ENCODE results near the gene ABHD6.
A peak's percentile ranks its signal among the peaks of the same experiment; 100 is the strongest.
"Not testable (repeated sequence)": the region's sequence is repeated elsewhere in the genome, so short reads cannot be mapped to it uniquely, and the experiment has no call there.

ABHD6 gene

DNA sequence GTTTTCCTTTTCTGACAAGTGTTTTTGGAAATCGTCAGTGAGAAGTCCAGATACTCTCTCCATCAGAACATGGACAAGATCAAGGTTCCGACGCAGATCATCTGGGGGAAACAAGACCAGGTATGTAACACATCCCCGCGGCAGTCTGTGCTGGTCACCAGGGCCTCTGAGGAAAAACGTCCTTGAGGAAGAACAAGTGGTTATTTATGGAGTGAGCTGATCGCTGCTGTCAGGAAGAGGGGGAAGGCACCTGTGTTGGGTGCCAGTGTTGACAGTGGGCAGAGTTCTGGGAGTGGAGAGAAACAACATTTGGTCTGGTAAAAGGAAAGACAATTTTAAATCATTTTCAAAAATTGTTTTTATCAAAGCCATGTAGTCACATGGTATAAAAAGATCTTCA is 47.7 kb downstream of the ABHD6 start:
- DNase-seq = no peak

DNA sequence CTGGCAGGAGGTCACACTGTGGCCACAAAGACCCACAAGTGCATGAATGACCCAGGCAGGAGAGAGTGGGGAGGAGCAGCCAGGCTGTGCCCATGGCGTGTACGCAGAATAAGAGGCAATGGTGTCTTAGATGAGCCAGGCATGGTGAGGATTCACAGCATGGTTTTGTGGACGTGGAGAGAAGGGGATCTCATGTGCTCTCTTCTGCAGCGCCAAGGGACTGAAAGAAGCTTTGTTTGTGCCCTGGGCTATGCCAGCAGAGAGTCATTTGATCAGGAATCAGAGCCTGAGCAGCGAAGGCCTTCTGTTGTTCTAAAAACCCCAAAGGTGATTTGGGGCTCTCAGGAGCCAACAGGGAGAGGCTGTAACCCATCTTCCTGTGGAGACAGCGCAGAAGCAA is 49.8 kb downstream of the ABHD6 start:
- DNase-seq = no peak

DNA sequence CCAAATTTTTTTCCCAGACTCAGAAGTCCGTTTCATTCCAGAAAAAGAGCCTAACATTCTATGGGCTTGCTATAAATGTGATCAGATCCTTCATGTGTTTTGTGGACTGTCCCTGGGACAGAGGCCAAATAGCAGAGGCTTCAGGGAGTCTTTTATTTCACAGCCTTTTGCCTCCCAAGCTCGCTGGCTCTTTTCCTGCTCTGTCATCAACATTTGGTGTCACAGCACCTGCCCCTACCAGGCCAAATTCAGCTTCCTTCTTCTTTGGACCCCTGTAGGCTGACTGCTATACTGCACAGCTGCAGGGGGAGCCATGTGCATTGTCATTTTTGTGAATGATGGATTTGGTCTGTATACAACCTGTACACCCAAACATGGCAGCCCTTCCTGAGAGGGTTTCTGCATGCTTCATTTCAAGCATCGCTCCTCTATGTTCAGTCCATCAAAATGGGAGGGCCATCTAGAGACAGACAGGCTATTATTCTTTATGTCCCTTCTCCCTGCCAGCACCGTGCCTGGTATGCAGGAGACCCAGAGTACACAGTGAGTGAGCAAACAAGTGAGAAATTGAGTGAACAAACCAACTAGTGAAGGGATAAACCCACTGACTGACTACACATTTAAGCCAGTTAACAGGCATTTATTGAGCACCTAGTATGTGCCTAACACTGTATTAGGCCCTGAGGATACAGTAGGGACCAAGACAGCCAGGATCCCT is 50.6 kb downstream of the ABHD6 start:
- no peak for DNase-seq

DNA sequence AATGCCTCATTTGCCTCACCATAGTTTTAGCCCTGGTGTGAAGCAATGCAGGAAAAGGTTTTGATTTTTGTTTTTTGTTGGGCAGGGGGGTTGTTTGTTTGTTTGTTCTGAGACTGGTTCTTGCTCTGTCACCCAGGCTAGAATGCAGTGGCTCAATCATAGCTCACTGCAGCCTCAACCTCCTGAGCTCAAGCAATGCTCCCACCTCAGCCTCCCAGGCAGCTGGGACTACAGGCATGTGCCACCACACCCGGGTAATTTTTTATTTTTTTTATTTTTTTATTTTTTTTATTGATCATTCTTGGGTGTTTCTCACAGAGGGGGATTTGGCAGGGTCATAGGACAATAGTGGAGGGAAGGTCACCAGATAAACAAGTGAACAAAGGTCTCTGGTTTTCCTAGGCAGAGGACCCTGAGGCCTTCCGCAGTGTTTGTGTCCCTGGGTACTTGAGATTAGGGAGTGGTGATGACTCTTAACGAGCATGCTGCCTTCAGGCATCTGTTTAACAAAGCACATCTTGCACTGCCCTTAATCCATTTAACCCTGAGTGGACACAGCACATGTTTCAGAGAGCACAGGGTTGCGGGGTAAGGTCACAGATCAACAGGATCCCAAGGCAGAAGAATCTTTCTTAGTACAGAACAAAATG is 51.5 kb downstream of the ABHD6 start:
- not testable (repeated sequence) for DNase-seq

DNA sequence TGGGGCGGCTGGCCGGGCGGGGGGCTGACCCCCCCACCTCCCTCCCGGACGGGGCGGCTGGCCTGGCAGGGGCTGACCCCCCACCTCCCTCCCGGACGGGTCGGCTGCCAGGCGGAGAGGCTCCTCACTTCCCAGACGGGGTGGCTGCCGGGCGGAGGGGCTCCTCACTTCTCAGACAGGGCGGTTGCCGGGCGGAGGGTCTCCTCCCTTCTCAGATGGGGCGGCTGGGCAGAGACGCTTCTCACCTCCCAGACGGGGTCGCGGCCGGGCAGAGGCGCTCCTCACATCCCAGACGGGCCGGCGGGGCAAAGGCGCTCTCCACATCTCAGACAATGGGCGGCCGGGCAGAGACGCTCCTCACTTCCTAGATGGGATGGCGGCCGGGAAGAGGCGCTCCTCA is 52.9 kb downstream of the ABHD6 start:
- not testable (repeated sequence) for DNase-seq

DNA sequence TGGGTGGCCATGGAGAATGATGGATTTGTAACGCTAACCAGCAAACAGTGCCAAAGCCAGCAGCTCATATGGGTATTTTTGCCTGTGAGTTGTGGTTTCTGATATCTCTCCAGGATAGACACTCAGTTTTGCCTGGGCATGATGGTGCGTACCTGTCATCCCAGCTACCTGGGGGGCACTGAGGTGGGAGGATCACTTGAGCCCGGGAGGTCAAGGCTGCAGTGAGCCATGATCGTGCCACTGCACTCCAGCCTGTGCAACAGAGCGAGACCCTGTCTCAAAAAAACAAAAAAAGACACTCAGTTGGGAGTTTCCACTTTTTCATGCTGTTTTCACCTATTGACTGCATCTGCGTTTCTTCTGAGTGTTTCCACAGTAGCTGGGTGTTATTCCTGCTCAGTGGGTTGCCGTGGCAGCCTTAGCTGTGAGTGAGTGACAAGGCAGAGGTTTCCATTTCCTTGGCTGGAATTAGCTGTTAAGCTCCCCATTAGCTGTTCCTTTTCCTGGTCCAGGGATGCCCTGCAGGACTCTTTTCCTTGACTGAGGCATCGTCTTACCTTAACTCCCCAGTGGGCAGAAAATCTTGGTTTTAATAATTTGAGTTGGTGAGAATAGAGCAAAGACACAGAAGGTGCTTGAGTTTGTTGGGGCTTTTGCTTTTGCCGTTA is 54.2 kb downstream of the ABHD6 start:
- no peak for DNase-seq

DNA sequence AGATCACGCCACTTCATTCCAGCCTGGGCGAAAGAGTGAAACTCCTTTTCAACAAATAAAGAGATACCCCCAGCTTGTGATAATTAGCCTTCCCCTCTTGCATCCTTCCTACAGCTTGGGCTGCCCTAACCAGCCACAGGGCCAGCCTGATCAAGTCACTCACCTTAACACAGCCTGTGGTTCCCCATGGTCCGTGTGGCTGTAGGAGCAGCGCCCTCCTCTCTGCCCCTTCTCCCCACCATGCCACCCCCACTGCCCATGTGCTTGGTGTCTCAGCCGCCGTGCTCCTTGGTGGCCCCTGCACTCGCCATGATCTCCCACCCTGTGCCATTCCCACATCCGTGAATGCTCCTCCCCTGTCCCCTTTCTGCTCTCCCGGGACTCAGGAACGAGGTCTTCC is 55.3 kb downstream of the ABHD6 start:
- DNase-seq = no peak

DNA sequence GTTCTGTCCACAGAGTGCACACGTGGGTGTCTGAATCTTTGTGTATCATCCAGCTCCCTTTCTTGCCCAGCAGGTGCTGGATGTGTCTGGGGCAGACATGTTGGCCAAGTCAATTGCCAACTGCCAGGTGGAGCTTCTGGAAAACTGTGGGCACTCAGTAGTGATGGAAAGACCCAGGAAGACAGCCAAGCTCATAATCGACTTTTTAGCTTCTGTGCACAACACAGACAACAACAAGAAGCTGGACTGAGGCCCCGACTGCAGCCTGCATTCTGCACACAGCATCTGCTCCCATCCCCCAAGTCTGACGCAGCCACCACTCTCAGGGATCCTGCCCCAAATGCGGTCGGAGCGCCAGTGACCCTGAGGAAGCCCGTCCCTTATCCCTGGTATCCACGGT is 55.9 kb downstream of the ABHD6 start:
- no peak for DNase-seq

DNA sequence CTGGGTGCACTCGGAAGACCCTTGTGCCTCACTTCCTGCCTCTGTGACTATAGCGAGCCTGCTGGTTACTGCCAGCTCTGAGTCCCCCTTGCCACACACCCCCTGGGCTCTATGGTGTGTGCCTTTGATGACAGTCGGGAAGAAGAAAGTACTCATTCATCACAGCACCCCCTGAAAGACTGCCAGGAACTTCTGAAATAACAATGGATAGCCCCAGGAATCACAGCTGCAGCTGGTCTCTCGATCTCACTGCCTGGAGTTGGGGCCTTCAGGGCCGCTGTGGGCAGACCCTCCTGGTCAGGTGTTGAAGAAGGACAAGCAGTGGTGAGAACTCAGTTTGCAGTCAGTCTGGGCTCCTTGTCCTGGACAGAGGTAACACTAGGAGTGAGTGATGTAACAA is 58.7 kb downstream of the ABHD6 start:
- no peak for DNase-seq

DNA sequence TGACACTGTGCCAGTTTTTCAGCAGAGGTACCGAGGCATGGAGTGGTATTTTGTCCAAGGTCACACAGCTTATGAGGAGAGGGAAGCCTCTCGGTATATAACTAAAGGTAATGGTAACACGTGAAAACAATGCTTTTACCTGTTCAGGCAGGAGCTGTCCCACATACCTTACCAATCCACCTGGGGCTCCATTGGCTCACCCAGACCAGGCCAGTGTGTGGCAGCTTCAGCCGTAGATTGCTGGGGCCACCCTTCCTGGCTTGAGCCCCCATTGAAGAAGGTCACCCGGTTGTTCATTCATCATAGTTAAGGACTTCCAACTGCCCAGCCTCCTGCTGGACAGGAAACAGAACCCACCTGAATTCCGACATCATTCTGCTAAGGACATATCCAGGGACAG is 59.3 kb downstream of the ABHD6 start:
- DNase-seq = no peak

DNA sequence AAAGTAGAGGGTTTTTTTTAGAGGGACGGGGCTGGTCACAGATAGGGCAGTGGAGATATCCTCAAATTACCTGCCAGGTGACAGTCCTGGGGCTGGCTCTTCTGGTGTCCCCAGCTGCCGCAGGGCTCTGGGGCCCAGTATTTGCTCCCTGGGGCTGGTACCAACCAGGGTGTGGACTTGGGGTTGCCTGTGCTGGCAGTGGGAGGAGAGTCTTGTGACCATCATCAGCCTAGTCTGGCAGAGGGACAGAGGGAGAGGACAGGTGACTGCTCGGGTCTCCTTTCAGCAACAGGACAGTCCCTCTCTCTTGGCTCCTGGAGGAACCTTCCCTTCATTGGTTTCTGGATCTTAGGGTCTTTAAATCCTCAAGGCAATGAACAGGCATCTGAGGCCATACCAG is 60.6 kb downstream of the ABHD6 start:
- no peak for DNase-seq

DNA sequence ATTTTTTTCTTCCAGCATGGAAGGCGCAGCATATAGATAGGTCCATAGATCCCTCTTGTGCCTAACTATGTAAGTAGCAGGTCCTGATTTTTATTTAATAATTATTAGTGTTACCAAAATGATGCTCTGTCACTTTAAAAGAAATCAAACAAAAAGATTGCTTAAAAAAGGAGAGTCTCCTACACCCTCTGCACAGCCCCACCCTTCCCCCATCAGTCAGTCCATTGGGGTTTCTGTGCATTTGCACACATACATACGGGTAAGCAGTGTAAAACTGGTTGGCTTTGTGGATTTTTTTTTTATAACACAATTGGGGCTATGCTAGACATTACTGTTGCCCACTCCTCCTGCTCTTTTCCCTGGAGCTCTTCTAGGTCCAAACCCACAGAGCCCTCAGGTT is 61.5 kb downstream of the ABHD6 start:
- no peak for DNase-seq

DNA sequence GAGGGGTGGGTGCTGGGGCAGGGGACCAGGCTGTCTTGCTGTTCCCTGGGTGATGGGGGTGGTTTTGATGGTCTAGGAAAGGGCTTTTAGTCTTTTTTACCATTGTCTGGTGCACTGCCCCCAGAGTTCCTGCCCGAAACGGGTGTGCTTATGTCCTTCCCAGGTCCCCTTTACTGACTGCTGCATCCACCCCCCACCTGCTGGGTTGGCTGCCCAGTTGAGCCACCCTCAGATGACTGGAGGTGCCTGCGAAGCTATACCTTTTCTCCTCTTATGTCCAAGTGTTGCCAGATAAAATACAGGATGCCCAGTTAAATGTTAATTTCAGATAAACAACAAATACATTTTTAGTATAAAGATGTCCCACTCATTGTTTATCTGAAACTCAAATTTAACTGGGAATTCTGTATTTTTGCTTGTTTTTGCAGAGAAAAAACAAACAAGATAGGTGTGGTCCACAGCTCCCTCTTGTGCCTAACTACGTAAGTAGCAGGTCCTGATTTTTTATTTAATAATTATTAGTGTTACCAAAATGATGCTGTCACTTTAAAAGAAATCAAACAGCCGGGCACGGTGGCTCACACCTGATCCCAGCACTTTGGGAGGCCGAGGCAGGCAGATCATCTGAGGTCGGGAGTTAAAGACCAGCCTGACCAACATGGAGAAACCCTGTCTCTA is 62.4 kb downstream of the ABHD6 start:
- DNase-seq = no peak

DNA sequence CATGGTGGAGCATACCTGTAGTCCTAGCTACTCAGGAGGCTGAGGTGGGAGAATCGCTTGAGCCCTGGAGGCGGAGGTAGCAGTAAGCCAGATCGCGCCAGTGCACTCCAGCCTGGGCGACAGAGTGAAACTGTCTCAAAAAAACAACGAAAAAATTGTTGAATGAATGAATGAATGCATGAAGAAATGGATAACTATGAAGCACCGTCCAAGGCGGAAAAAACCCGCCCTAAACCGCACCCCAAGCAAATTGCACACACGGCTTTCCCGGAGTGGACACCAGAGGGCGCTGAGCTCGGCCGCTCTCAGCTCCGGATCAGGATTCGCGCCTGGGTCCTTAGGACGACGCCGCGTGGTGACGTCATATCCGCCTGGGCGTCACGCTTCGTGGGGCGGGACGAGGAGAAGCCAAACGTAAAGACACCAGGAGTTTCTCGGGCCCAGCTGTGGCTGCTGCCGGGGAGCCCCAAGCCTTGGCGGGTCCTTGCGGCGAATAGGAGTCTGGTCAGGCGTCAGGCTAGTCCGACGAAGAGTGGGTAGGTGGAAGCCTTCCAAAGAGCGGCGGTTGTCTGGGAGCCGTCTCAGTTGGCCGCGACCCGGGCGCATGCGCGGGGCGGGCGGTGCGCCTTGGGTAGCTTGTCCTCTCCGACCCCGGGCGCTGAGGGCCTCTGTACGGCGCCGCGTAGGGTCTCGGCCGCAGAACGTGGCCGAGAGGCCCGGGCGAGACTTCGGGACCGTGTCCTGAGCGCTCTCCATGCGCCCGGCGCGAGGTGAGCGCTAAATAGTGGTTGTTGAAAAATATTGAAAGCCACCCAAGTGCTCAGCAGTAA is 68.5 kb downstream of the ABHD6 start, which contains the start of the genes HTD2 and RPP14:
HTD2 (plus strand) TSS at position 639 of the 830 bp plus-strand sequence. CDS start 11,094 bp downstream, outside the sequence.
RPP14 (plus strand) TSS at position 364 of the 830 bp plus-strand sequence. CDS start 4,085 bp downstream, outside the sequence.
- DNase-seq = peak; percentile 91 to 98 (median 96)

DNA sequence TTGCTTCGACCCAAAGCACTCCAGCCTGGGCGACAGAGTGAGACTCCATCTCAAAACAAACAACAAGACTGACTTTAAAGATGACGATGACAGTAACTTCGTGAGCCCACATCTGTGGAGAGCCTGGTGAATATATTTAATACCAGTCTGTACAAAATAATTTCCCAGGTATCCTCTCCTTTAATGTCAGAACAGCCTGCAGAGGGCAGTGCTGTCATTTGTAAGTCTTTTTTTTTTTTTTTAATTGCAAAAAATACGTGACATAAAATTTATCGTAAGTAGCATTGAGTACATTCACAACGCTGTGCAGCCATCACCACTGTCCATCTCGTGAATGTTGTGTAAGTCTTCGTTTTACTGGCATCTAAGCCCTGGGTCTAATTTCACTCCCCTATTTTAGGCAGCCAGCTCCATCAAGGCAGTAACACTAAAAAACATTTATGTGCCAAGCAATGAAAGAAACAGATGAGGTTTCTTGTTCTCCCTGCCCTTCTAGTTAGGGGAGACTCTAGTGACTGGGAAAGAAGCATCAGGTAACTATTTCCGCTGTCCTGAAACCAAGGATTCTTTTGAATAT is 70.1 kb downstream of the ABHD6 start:
- peak in 1 of 4 experiments; percentile 5 for DNase-seq

DNA sequence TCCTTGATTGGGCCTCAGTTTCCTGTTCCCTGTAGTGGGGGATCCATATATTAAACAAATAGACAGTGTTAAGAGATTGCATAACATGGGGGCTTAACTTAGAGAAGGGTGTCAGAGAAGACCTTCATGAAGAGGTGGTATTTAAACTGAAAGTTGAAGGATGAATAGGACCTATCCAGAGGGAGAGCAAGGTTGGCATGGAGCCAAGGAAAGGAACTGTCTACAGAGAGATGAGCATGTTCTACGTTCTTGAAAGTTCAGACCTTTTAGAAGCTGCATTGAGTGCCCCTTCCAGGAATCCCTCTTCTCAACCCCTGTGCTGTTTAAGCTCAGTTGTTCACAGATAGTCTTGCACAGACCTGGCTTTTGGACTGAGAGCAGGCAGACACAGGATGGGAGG is 71.1 kb downstream of the ABHD6 start:
- DNase-seq = no peak

DNA sequence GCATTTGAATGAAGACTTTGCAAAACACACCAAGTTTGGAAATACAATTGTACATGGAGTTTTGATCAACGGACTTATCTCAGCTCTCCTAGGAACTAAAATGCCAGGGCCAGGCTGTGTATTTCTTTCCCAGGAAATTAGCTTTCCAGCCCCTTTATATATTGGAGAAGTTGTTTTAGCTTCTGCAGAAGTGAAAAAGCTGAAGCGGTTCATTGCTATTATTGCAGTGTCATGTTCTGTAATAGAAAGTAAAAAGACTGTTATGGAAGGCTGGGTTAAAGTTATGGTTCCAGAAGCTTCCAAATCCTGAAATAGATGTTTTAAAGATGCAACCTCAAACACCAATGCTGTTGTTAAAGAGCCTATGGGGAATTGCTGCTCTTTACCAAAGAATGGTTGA is 80.2 kb downstream of the ABHD6 start:
- no peak for DNase-seq

DNA sequence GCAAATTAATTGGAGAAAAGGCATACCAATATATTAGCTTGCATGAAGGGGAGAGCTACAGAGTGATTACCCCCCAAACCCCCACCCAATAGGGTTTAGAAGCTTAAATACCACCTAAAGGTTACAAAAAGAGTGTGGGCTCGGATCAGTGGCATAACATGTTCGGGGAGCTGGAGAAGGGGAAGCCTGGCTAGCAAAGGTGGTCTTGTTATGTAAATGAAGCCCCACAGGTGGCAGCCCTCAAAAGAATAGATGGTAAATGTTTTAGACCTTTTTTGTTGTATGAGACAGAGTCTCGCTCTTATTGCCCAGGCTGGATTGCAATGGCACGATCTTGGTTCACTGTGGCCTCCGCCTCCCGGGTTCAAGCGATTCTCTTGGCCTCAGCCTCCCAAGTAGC is 84.2 kb downstream of the ABHD6 start:
- no peak for DNase-seq

DNA sequence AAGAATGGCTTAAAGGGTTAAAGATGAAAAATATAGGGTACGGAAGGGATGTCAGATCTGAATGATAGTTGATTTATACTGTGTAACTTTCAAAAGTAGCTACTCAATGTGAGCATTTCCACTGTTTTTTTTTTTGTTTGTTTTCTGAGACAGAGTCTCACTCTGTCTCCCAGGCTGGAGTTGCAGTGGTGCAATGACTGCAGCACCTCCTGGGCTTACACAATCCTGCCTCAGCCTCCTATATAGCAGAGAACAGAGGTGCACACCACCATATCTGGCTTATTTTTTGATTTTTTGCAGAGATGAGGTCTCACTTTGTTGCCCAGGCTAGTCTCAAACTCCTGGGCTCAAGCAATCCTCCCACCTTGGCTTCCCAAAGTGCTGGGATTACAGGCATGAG is 85.2 kb downstream of the ABHD6 start:
- DNase-seq = no peak

DNA sequence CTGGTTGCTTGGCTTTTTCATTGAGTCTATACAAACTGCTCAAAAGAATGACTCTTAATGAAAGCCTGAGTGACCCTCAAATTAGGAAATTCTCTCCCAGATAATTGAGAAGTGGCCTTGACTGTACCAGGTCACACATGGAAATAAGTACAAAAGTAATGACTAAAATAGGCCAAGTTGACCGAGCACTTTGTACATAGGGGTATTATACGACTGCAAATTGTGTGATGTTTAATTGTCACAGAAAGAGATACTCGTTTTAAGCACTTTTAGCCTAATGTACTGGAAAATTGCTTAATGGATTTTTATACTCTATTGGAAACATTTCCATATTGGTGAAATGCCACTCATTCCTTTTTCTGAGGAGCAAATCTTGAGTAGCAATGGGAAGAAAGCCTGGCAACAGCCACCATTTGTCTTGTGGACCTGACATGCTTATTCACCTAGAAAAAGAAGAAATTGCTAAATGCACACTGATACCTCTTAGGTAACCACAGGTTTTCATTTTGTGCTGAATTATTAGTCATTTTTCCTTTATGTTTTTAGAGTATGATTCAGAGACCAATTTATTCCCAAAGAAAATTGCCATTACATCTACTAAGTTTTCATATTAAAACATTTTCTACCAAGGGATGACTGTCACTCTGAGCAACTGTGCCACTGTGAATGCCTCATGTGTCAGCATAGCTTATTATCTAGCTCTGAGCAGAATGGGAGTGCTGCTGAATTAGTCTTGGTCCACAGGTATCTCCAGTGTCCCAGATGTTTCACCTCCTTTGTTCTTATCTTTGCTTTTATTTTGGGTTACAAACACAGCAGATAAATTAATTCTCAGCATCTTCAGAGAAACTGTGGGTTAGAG is 86.2 kb downstream of the ABHD6 start:
- no peak for DNase-seq
